ENCODE results near the gene CETN3. TPM values are rescaled to one million over a fixed set of nuclear protein-coding genes. Genes with fewer than 3 reads are reported as not detected.

CETN3 gene
- total RNA-seq, 1 donor from 2014 or later = 20.6 TPM

- no peak for ATAC-seq
- TF ChIP-seq, protein P1, sequence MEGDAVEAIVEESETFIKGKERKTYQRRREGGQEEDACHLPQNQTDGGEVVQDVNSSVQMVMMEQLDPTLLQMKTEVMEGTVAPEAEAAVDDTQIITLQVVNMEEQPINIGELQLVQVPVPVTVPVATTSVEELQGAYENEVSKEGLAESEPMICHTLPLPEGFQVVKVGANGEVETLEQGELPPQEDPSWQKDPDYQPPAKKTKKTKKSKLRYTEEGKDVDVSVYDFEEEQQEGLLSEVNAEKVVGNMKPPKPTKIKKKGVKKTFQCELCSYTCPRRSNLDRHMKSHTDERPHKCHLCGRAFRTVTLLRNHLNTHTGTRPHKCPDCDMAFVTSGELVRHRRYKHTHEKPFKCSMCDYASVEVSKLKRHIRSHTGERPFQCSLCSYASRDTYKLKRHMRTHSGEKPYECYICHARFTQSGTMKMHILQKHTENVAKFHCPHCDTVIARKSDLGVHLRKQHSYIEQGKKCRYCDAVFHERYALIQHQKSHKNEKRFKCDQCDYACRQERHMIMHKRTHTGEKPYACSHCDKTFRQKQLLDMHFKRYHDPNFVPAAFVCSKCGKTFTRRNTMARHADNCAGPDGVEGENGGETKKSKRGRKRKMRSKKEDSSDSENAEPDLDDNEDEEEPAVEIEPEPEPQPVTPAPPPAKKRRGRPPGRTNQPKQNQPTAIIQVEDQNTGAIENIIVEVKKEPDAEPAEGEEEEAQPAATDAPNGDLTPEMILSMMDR (IDR thresholded peaks at IDR 0.05) = no peak
- no peak for DNase-seq
- intact Hi-C loops (cut with DNase I) = no loop called here
- H3K4me3 ChIP-seq = no peak overlapping the region
- no peak overlapping the region for H3K27ac ChIP-seq
- no peaks in the 10 kb centered on the region for H3K4me1 ChIP-seq
- H3K9me3 ChIP-seq = no peaks in the 10 kb centered on the region
- peaks cover 24% of the 10 kb centered on the region for H3K36me3 ChIP-seq
- H3K27me3 ChIP-seq = no peaks in the 10 kb centered on the region
Observed at GRCh38 chr5:90395005-90395404, 14.6 kb downstream of the CETN3 start.

DNA sequence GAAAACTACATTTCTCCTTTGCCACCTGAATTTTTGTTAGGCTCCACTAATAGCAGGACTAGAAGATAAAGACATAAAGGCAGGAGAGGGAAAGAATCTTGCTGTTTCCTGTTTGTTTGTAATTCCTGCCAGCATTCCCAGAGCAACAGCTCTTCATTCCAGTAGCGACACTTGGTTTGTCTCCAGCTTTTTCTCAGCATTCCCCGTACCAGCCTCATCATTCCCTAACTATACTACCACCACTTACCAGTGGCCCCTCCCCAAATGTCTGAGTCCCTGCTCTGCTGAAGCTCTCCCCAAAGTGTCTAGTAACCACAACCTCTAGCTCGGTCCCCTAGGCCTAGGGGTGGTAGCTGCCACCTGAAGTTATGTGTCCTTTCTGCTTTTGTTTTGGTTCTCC, 18.6 kb downstream of the CETN3 start:
- Histone ChIP-seq H3K27ac (no peak overlapping the region), H3K4me3 (no peak overlapping the region), H3K36me3 (peaks cover under 1% of the 10 kb centered on the region), H3K9me3 (no peaks in the 10 kb centered on the region), H3K27me3 (no peaks in the 10 kb centered on the region), H3K4me1 (no peaks in the 10 kb centered on the region)
- intact Hi-C loops (cut with DNase I) = no loop called here
- TF ChIP-seq, protein P1 (IDR thresholded peaks at IDR 0.05) = no peak
- ATAC-seq (no peak), DNase-seq (no peak)

GRCh38 chr5:90390326-90390725, 19.2 kb downstream of the CETN3 start:
- Histone ChIP-seq H3K4me1 (no peaks in the 10 kb centered on the region), H3K9me3 (no peaks in the 10 kb centered on the region), H3K36me3 (no peaks in the 10 kb centered on the region), H3K27me3 (no peaks in the 10 kb centered on the region), H3K27ac (no peak overlapping the region), H3K4me3 (no peak overlapping the region)
- intact Hi-C loops (cut with DNase I) = no loop called here
- no peak for DNase-seq
- no peak for ATAC-seq
- TF ChIP-seq, protein P1 (IDR thresholded peaks at IDR 0.05) = no peak

GRCh38 chr5:90387508-90387907, 22.0 kb downstream of the CETN3 start:
- Histone ChIP-seq H3K36me3 (no peaks in the 10 kb centered on the region), H3K27ac (no peak overlapping the region), H3K4me1 (no peaks in the 10 kb centered on the region), H3K4me3 (no peak overlapping the region), H3K9me3 (no peaks in the 10 kb centered on the region), H3K27me3 (no peaks in the 10 kb centered on the region)
- TF ChIP-seq, protein P1 (IDR thresholded peaks at IDR 0.05) = no peak
- intact Hi-C loops (cut with DNase I) = no loop called here
- DNase-seq (no peak), ATAC-seq (no peak)

DNA sequence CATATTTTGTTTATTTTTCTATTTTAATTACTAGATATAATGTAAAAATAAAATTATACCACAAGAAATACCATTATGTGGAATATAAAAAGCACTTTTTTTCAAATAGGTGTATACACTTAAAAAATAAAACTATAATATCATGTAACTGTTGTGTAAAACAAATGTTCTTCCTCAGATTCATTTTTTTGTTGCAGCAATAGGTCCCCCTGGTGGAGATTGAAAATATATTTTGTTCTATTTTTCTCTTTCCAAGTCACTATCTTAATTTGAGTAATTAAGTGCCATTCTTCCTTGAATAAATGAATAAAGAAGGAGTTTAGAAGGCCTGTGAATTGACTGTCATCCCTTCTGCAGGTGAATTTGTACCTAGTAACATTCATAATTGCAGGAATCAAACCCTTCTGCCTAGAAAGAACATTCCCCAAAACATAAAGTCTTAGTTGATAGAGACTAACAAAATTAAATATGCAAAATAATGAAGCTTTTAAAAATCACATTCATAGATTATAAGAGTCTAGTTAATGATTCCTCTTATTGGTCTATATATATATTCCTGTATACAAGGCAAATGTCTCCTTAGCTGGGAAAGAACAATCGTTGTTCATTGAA, 23.4 kb downstream of the CETN3 start:
- no peaks in the 10 kb centered on the region for H3K4me1 ChIP-seq
- H3K27me3 ChIP-seq = no peaks in the 10 kb centered on the region
- no peaks in the 10 kb centered on the region for H3K9me3 ChIP-seq
- ATAC-seq = no peak
- H3K27ac ChIP-seq = no peak overlapping the region
- TF ChIP-seq, protein P1 (IDR thresholded peaks at IDR 0.05) = peak; percentile 60
- H3K4me3 ChIP-seq = no peak overlapping the region
- intact Hi-C loops (cut with DNase I) = no loop called here
- no peaks in the 10 kb centered on the region for H3K36me3 ChIP-seq
- DNase-seq = no peak

- Histone ChIP-seq H3K9me3 (no peaks in the 10 kb centered on the region), H3K27me3 (no peaks in the 10 kb centered on the region), H3K4me1 (no peaks in the 10 kb centered on the region), H3K36me3 (no peaks in the 10 kb centered on the region), H3K4me3 (no peak overlapping the region), H3K27ac (no peak overlapping the region)
- TF ChIP-seq, protein P1 (IDR thresholded peaks at IDR 0.05) = no peak
- no peak for DNase-seq
- intact Hi-C loops (cut with DNase I) = no loop called here
- ATAC-seq = no peak
Observed at GRCh38 chr5:90384389-90384788, 25.2 kb downstream of the CETN3 start.
